GM18519 (cell line): ENCODE results near the gene RALGAPB.
"Not testable (repeated sequence)": the region's sequence is repeated elsewhere in the genome, so short reads cannot be mapped to it uniquely, and the experiment has no call there.

Source experiments
- ATAC-seq: cut with Tn5 transposase; IDR thresholded peaks from one replicate; pipeline ENCODE4 v1.9.1; 2021; ENCODE audit warnings: mild to moderate bottlenecking, moderate library complexity; ENCODE audit not compliant: unreplicated experiment, low FRiP score

RALGAPB gene

GRCh38 chr20:38479596-38479995 lies 7.0 kb downstream of the RALGAPB start:
- no peak for ATAC-seq

- no peak for ATAC-seq
Observed at GRCh38 chr20:38485041-38485440, 12.4 kb downstream of the RALGAPB start.

- no peak for ATAC-seq
Observed at GRCh38 chr20:38489181-38489580, 16.5 kb downstream of the RALGAPB start.

GRCh38 chr20:38497246-38497935 lies 24.7 kb downstream of the RALGAPB start:
- ATAC-seq = no peak

- ATAC-seq = no peak
Observed at GRCh38 chr20:38498909-38499308, 26.3 kb downstream of the RALGAPB start.

- no peak for ATAC-seq
Observed at GRCh38 chr20:38499366-38499765, 26.7 kb downstream of the RALGAPB start.

- no peak for ATAC-seq
Observed at GRCh38 chr20:38501858-38502436, 29.3 kb downstream of the RALGAPB start.

- ATAC-seq = no peak
Observed at GRCh38 chr20:38504368-38505090, 31.9 kb downstream of the RALGAPB start.

- no peak for ATAC-seq
Observed at GRCh38 chr20:38505091-38505455, 32.4 kb downstream of the RALGAPB start.

GRCh38 chr20:38511726-38512125 lies 39.1 kb downstream of the RALGAPB start:
- not testable (repeated sequence) for ATAC-seq

- ATAC-seq = no peak
Observed at GRCh38 chr20:38514185-38514584, 41.5 kb downstream of the RALGAPB start.

GRCh38 chr20:38514947-38515346 lies 42.3 kb downstream of the RALGAPB start:
- no peak for ATAC-seq

GRCh38 chr20:38515631-38516030 lies 43.0 kb downstream of the RALGAPB start:
- no peak for ATAC-seq

GRCh38 chr20:38519426-38519825 lies 46.8 kb downstream of the RALGAPB start:
- no peak for ATAC-seq

- no peak for ATAC-seq
Observed at GRCh38 chr20:38520261-38520660, 47.6 kb downstream of the RALGAPB start.

GRCh38 chr20:38523697-38524096 lies 51.1 kb downstream of the RALGAPB start:
- ATAC-seq = no peak

- ATAC-seq = no peak
Observed at GRCh38 chr20:38528167-38528566, 55.5 kb downstream of the RALGAPB start.

- ATAC-seq = no peak
Observed at GRCh38 chr20:38531021-38531420, 58.4 kb downstream of the RALGAPB start.

GRCh38 chr20:38534756-38535155 lies 62.1 kb downstream of the RALGAPB start:
- ATAC-seq = no peak

GRCh38 chr20:38536310-38536709 lies 63.7 kb downstream of the RALGAPB start:
- ATAC-seq = no peak

GRCh38 chr20:38537176-38537575 lies 64.5 kb downstream of the RALGAPB start:
- no peak for ATAC-seq

GRCh38 chr20:38538789-38539188 lies 66.1 kb downstream of the RALGAPB start:
- ATAC-seq = no peak
